ENCODE measurements around the gene FOXP1.

DNA sequence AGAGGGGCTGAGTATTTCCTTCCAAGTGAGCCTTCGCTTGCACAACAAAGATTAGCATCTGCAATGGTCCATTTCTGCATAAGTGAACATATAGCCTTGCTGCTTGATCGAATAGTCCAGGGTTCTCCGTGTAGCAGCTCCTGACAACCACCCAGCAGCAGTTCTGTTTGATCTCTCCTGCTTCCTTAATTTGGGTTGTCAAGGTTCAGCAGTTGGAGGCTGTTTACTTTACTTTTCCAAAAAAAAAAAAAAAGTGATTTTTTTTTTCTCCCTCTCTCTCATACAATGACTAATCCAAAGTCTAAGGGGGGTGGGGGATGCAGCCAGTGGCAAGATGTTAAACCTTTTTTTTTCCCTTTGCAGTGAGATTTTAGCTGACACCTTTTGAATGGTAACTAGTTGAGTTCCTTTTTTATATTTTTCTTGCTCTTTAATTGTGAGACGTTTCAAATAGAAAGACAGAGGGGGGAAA is 3.6 kb downstream of the FOXP1 start:
- TF ChIP-seq, protein P1, sequence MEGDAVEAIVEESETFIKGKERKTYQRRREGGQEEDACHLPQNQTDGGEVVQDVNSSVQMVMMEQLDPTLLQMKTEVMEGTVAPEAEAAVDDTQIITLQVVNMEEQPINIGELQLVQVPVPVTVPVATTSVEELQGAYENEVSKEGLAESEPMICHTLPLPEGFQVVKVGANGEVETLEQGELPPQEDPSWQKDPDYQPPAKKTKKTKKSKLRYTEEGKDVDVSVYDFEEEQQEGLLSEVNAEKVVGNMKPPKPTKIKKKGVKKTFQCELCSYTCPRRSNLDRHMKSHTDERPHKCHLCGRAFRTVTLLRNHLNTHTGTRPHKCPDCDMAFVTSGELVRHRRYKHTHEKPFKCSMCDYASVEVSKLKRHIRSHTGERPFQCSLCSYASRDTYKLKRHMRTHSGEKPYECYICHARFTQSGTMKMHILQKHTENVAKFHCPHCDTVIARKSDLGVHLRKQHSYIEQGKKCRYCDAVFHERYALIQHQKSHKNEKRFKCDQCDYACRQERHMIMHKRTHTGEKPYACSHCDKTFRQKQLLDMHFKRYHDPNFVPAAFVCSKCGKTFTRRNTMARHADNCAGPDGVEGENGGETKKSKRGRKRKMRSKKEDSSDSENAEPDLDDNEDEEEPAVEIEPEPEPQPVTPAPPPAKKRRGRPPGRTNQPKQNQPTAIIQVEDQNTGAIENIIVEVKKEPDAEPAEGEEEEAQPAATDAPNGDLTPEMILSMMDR (conservative IDR thresholded peaks at IDR 0.05 in 1 of 2, IDR thresholded peaks at IDR 0.05 in 1 of 2; ENCODE audit: low read depth in 1 of 2, low read length in 2 of 2), result no peak
- no peak for TF ChIP-seq EZH2 (IDR thresholded peaks at IDR 0.05; ENCODE audit: low read length, missing control alignments)

Measured in fibroblast of lung (primary cell).